ENCODE data around the gene RNU7-1.

DNA sequence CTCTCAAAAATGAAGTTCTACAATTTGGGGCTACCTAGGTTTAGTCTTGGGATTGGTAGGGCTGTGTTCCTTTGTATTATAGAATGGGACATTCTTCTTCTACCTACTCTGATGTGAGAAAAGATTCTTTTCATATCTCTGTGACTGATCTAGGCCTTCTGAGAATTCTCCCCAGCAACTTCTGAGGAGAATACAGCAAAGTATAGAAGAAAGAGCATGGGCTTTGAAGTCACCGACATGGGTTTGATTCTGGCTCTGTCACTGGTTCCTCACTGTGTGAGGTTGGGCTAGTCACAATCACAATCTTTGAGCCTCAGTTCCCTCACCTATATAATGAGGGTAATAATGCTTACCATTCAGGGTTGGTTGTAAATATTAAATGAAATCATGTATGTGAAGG is 10.8 kb upstream of the RNU7-1 start:
- TF ChIP-seq, protein P1, sequence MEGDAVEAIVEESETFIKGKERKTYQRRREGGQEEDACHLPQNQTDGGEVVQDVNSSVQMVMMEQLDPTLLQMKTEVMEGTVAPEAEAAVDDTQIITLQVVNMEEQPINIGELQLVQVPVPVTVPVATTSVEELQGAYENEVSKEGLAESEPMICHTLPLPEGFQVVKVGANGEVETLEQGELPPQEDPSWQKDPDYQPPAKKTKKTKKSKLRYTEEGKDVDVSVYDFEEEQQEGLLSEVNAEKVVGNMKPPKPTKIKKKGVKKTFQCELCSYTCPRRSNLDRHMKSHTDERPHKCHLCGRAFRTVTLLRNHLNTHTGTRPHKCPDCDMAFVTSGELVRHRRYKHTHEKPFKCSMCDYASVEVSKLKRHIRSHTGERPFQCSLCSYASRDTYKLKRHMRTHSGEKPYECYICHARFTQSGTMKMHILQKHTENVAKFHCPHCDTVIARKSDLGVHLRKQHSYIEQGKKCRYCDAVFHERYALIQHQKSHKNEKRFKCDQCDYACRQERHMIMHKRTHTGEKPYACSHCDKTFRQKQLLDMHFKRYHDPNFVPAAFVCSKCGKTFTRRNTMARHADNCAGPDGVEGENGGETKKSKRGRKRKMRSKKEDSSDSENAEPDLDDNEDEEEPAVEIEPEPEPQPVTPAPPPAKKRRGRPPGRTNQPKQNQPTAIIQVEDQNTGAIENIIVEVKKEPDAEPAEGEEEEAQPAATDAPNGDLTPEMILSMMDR (IDR thresholded peaks at IDR 0.05 in 8 of 11, conservative IDR thresholded peaks at IDR 0.05 in 3 of 11): no peak
- no peak for TF ChIP-seq POLR2A (IDR thresholded peaks at IDR 0.05)
- TF ChIP-seq POLR2AphosphoS5 (IDR thresholded peaks at IDR 0.05): no peak

All from spleen (tissue), 7 donors.